ENCODE measurements around the gene SLC27A5.

GRCh38 chr19:58455306-58455705 lies 56.5 kb downstream of the SLC27A5 start:
- no peak for TF ChIP-seq CTCF (IDR thresholded peaks at IDR 0.05)
- TF ChIP-seq POLR2A (IDR thresholded peaks at IDR 0.05), result no peak

Data from testis (tissue), 2 donors.